HG02938 (cell line): ENCODE data around the gene IL16.

Experiments
- ATAC-seq: cut with Tn5 transposase; IDR thresholded peaks from one replicate; pipeline ENCODE4 v1.9.1; 2021; ENCODE audit warnings: mild to moderate bottlenecking, moderate library complexity; ENCODE audit not compliant: unreplicated experiment

The IL16 gene

DNA sequence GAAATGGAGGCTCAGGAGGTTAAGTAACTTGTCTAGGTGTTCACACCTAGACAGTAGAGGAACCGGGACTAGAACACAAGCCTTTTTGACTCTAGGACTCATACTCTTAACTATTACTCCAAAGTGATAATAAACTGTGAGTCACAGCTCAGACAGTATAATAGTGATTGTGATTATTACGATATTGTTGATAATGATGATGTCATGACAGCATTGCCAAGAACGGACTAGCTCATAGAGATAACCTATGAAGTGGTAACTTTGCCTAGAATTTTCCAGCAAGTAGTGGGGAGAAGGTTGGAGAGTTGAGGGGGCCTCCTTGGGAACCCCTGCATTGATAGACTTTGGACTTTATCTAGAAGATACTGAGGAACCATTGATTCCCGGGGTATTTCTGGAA lies 93.2 kb downstream of the IL16 start:
- no peak for ATAC-seq

DNA sequence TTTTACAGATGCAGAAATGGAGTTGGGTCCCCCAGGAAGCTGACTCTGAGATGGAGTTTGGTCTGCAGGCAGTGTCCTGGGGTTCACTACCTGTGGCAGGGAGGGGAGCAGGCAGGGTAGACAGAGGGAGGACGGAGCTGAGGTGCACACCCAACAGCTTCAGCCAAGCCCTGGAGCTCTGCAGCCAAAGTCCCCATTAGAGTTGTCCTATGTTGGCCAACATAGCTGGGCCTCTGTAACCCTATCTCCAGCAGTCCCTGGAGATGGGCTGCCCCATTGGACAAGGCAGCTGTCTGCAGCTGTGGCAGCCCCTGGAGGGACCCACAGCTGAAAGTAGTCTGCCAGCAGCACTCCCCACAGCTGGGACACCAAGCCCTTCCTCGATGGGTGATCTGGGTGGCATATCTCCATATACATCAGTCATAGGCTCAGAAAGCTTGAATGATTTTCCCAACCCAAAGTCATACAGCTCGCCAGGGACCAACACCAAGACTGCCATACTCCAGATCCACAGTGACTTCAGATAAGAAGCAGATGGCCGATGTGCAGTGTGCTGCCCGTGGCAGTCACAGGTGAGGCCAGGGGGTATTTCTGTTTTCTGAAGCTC lies 95.3 kb downstream of the IL16 start:
- ATAC-seq, result no peak

DNA sequence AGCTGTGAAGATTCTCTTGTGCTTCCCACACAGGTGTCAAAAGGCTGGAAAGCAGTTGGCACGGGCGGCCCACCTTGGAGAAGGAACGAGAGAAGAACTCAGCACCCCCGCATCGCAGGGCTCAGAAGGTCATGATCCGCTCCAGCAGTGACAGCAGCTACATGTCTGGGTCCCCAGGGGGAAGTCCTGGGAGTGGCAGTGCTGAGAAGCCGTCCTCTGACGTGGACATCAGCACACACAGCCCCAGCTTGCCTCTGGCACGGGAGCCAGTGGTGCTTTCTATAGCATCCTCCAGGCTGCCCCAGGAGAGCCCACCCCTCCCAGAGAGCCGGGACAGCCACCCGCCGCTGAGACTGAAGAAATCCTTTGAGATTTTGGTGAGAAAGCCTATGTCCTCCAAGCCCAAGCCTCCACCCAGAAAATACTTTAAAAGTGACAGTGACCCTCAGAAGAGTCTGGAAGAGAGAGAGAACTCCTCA lies 95.9 kb downstream of the IL16 start:
- peak; percentile 25 for ATAC-seq

DNA sequence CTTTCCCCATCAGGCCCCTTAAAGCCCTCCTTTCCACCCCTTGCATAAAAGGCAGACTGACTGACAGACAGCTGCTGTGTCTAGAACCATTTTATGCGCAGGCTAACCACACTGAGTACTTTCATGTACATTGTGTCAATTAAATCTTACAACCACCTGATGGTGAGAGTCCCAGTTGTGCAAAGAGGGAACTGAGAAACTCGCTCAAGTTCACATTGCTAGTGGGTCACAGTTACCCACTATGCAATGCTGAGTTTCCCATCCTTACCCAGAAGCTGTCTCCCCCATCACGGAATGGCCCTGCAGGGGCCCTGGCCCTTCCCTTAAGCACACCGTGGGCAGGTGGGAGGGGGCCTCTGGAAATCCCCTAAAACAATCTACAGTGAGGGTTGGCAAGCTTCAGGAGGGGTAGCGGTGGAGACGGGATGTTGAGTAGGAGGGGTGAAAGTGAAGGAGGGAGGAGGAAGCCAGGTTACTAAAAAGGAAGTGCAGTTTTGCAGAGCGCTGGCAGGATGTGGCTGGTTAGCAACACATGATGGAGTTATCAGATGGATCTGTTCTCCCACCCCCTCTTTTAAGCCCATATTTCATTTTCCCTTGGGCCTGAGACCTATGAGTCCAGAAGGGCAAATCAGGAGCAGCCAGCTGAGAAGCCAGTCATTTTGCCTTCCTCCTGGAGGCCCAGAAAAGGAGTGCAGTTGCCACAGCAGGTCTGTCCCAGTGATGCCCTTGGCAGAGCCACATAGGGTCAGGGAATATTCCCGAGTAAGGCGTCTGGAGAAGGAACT lies 97.2 kb downstream of the IL16 start:
- peak; percentile 67 for ATAC-seq

DNA sequence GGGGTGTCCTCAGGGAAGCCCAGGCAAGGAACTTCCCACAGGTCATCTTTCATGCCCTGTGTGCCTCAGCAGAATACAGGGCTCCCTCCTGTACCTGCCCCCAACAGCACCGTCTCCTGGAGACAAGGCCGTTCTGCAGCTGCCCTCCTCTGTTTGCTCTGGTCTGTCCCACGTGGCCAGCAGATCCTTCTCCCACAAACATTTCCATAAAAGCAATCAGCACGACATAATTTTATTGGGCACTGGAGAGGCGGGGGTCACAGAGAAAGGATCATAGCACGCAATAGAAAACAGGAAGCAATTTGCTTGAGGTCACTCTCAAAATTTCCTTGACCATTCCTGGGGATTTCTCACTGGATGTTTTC lies 97.8 kb downstream of the IL16 start:
- ATAC-seq, result no peak

DNA sequence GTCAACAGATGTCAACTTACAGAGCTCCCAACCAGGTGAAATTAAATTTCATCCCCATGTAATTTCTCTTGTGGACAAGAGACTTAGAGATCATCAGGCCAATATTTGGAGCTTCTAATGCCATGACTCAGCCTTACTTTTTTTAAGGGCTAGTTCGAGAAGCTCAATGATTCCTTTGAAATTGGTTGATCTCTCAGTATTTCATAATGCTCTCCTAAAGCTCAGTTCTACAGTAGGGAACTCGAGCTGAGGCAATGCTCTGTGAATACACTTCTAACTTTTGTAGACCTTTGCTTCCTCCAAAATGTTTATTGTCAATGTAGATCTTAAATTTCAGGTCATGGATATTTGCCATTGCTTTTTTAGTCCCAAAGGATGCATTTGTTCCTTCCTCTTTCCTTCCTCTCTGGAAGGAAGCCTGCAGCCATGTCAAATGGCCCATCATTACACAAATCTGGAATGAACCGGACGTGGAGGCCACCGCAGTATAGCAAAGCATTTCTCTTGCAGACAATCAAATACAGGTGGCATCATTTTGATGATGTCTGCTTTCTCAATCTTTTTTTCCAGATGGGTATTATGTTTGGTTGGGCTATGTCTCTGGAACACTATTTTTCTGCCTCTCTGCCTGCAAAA lies 98.9 kb downstream of the IL16 start:
- ATAC-seq, result no peak

DNA sequence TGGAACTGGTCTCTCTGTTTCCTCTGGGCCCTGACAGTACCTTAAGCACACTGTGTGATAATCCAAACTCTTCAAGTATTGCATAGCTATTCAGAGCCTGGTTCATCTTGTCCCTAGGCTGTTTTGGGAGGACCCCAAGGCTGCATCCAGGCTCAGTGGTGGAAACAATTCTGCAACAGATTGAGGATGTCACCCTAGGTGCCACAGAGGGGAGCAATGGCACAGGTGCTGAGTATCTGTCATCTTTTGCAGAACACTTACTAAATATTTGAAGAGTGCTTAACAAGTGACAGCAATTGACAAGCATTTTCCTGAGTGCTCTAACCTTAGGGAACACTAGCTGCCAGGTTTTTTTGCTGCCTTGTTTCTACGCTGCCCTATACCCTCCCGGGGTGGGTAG lies 99.5 kb downstream of the IL16 start:
- no peak for ATAC-seq

DNA sequence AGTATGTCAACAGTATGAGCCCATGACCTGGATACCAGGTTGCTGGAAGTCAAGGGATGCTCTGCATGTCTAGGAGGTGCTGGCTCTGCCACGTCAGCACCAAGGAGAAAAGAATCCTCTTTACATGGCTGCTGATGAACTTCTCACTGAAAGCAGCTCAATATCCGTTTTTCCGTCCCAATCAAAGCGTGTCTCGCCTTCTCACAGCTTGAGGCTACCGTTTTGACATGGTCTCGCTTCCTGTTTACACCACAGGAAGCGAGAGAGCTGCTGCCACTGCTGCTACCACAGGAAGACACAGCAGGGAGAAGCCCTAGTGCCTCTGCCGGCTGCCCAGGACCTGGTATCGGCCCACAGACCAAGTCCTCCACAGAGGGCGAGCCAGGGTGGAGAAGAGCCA lies 100.0 kb downstream of the IL16 start:
- peak; percentile 35 for ATAC-seq

DNA sequence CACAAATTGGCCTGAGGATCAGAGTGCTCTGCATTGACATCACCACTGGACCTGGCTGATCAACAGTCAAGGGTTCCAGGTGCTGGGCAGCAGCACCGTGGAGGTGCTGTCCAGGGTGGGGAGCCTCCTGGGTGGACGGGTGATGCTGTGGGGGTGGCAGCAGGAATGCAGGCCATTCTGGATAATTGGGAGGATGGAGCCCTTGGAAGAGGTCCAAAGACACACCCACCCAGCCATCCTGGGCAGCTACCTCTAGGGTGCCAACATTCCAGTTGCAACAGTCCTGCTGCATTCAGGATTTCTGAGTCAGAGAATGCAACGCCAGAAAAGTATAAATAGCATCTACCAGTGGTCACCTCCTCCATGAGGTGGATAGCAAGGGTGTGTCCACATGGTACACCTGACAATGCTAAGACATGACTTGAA lies 100.5 kb downstream of the IL16 start:
- no peak for ATAC-seq

DNA sequence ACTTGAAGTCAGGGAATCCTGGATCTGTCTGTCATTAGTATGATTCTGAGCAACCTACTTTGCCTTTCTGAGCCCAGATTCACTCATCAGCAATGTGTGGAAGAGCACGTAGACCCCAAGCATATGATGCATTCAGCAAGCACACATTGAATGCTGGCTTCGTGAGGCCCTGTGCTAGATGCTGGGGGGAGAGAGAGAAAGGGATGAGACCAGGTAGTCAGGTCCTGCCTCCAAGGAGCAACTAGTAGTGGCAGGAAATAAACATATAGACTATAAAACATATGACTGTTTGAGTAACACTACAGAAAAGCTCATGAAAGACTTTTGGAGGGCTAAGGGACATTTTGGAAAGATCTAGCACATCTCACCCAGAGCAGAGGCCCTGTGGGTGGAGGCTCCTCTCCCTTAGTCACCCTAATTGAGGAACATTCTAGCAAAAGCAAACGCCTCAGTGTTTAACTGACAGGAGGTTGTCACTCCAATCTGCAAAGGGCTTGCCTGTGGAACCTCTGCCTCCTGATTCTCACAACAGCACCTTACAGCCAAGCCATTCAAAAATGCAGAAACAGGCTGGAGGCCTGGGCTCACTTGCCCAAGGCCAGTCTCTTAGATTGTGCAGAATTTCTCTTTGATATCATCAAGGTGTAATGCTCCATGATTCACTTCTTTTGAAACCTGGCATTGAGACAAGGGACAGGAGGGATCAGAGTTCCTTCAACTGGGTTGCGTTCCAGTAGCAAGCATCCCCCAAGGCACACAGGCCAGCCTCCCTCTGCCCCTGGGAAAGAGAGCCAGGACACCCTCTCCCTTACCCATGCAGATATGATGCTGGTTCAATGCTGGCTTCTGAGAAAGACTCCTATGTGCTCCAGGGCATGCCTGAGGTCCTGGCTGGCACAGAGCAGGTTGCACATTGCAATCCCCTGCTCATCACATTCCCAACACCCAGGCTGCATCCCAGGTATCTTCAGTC lies 101.2 kb downstream of the IL16 start:
- no peak for ATAC-seq

DNA sequence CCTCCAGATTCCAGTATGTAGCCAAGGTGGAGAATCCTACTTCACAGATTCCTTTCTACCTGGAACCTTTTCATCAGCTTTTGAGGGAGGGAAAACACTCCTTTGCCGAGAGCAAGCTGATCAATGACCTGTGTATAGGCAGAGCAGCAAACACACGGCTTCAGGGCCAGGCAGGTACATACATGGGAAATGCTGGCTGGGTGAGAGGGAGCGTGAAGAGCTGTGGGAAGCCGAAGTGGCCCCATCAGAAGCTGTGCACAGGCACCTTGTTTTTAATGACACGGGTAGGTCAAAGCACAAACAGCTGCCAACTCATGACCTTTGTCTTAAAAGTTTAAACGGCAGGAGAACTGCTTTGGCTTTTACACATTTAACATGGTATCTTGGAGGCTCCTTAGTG lies 101.9 kb downstream of the IL16 start:
- ATAC-seq, result no peak

DNA sequence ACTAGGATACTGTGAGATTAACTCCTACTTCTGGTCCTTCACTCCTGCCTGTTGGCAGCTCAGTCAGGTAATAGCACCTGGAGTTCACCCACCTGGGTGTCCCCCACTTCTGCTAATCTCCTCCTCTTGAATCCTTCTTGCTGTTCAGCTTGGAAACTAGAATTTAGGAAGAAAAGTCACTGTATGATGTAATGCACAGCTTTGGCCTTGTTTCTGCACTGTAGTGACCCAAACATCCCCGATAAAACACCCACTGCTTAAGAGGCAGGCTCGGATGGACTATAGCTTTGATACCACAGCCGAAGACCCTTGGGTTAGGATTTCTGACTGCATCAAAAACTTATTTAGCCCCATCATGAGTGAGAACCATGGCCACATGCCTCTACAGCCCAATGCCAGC lies 102.5 kb downstream of the IL16 start:
- ATAC-seq, result no peak

DNA sequence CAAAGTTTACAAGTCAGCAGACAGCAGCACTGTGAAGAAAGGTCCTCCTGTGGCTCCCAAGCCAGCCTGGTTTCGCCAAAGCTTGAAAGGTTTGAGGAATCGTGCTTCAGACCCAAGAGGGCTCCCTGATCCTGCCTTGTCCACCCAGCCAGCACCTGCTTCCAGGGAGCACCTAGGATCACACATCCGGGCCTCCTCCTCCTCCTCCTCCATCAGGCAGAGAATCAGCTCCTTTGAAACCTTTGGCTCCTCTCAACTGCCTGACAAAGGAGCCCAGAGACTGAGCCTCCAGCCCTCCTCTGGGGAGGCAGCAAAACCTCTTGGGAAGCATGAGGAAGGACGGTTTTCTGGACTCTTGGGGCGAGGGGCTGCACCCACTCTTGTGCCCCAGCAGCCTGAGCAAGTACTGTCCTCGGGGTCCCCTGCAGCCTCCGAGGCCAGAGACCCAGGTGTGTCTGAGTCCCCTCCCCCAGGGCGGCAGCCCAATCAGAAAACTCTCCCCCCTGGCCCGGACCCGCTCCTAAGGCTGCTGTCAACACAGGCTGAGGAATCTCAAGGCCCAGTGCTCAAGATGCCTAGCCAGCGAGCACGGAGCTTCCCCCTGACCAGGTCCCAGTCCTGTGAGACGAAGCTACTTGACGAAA lies 103.1 kb downstream of the IL16 start:
- no peak for ATAC-seq

DNA sequence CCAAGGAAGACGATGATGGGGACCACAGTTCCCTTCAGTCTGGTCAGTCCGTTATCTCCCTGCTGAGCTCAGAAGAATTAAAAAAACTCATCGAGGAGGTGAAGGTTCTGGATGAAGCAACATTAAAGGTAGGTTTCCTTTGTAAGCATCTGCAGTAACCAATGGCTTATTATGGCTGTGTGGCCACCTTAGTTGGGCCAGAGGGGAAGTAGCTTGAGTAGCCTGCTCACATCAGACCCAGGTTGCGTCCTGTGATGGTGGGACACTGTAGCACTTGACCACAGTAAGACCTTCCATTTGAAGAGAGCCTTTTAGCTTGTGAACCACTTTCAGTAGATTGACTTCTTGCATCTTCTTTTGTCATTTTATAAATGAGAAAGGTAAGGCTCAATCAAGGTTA lies 104.7 kb downstream of the IL16 start:
- ATAC-seq, result no peak

DNA sequence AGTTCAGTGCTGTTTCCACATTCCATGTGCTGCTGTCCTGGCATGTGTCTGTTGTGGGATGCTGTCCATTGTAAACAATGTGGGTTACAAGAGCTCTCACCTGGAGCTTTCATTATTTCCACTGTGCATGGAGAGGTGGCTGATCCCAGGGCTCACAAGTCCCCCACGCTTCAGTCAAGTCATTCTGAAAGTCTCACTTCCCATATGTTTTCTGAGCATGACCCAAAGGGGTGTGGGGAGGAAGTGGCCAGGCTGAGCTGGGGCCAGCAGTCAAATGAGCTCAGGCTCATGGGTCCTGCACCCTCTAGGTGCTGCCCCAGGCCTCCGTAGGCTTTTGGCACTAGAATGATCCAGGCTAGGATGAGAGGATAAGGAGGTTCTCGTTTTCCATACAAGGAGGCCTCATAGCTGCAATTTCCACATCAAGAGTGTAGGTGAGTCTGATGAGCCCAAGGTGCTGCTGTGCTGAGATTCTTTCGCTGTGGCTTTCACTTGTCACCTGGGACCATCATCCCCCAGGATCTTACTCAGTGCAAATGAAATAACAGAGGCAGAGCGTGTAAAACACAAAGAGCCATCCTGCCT lies 105.2 kb downstream of the IL16 start:
- peak; percentile 77 for ATAC-seq

DNA sequence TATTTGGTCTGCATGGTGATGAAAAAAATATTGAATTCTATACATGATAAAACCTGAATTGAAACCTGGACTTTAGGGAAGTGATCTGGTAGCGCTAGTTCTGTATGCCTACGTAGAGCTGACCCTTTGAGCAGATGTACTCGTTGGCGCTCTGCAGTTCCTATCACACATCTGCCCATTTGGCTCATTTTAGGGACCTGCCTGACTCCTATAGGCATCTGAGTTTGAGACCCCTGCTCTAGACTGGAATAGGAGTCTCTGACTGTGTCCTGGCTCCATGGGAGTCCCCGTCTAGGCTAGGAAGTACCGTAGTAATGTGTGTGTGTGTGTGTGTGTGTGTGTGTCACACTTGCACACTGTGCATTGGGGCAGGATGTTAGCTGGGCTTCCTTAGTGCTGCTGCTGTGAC lies 106.0 kb downstream of the IL16 start:
- peak; percentile 26 for ATAC-seq

DNA sequence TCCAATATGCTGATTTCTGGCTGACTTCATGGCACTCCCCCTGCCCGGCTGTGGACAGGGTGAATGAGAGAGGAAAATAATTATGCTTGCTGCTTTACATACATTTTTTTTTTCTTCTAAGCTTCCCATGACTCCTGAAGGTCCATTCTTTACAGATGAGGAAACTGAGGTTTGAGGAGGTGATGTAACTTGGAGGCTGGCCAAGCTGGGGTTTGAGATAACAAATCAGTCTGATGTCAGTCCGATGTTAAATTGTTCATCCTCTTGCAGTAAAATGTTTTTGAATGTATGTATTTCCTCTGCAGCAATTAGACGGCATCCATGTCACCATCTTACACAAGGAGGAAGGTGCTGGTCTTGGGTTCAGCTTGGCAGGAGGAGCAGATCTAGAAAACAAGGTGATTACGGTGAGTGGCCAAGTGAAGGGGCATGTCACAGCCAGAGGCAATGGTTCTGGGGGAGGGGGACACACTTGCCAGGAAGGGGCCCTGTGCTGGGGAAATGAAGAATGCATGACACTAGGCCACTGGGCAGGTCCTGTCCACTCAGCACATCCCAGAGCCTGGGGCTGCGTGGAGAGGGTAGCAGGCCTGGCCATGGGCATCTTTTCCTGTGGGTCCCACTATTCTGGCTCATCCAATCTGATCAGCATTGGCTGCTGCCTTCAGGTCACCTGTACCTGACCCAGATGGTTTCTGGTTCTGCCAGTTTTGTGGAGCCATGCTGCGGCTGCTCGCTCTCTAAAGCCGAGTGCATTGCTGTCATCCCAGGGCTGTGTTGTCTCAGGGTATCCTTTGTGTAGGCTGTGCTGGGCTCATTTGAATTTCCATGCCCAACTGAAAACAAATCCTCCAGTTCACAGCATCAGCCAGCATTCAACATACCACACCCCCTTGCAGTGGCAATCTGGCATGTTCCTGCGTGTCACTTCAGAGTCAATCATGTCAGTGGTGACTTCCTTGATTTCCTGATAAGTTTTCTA lies 106.9 kb downstream of the IL16 start:
- no peak for ATAC-seq

DNA sequence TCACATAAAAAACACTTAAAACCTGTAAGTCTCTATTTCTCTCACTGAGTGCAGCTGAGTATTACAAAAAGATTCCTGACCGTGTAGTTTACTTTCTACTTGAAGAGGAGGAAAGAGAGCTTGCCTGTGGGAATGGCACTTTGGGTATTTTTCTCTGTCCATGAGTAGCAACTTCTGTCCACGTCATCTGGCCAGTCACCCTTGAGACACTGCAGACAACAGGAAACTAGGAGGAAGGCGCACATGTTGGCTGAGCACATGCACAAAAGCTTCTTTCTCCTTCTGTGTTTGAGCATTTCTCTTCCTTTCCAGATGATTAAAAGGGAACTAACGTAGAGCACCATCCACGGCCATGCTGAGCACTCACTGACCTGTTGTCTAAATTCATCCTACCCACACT lies 107.5 kb downstream of the IL16 start:
- no peak for ATAC-seq

DNA sequence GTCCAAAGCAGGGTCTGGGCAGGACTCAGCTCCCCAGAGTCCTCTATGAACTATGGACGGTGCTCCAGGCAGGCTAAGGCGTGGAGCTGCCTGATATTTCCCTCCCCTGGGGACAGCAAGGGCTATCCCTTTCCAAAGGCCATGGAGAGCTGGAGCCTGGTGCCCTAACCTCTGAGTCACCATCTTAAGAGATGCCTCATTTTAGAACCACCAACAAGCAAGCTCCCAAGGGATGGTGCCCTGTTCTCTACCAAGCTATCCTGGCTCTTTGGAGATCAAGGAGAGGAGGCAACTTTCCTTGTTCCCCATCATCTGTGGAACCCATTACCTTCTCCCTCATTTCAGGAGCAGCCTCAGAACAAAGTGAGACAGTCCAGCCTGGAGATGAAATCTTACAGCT lies 111.6 kb downstream of the IL16 start:
- ATAC-seq, result no peak
